Stimulated activated CD8-positive, alpha-beta memory T cell treated with anti-CD3 and anti-CD28 coated beads, Interleukin-2, amount 100 ng/mL, for 1 hour (primary cell): ENCODE results near the gene LILRB2.
A peak's percentile ranks its signal among the peaks of the same experiment; 100 is the strongest.
"Not testable (repeated sequence)": the region's sequence is repeated elsewhere in the genome, so short reads cannot be mapped to it uniquely, and the experiment has no call there.

ENCODE experiments used
- DNase-seq, 2 donors: peaks; one replicate each; pipeline ENCODE4 v3.0.0-alpha.2; 2020; ENCODE audit warnings: low read depth in 2 of 2

LILRB2 gene

GRCh38 chr19:54242234-54242633 is 38.7 kb downstream of the LILRB2 start:
- not testable (repeated sequence) for DNase-seq

GRCh38 chr19:54240372-54241336 is 40.3 kb downstream of the LILRB2 start:
- not testable (repeated sequence) for DNase-seq

GRCh38 chr19:54239491-54240371 is 41.2 kb downstream of the LILRB2 start:
- not testable (repeated sequence) for DNase-seq

GRCh38 chr19:54233941-54234340 is 47.0 kb downstream of the LILRB2 start:
- DNase-seq: no peak

- DNase-seq: peak; percentile 77 to 79
Observed at GRCh38 chr19:54231077-54231931, 49.6 kb downstream of the LILRB2 start.

GRCh38 chr19:54230031-54230430 is 50.9 kb downstream of the LILRB2 start:
- no peak for DNase-seq

- DNase-seq: no peak
Observed at GRCh38 chr19:54229146-54229545, 51.8 kb downstream of the LILRB2 start.

- DNase-seq: not testable (repeated sequence)
Observed at GRCh38 chr19:54224619-54225018, 56.3 kb downstream of the LILRB2 start.

GRCh38 chr19:54223937-54224281 is 57.0 kb downstream of the LILRB2 start:
- not testable (repeated sequence) for DNase-seq
